ENCODE measurements around the gene RAB20. TPM values are rescaled to one million over a fixed set of nuclear protein-coding genes. Genes with fewer than 3 reads are reported as not detected.

RAB20 gene
- total RNA-seq, 1 donor from 2014 or later: 51.3 TPM

- Histone ChIP-seq H3K27me3 (ENCODE audit: low read depth) (no peaks in the 10 kb centered on the region), H3K4me3 (no peak overlapping the region), H3K4me1 (peaks cover 37% of the 10 kb centered on the region), H3K9me3 (no peaks in the 10 kb centered on the region), H3K27ac (no peak overlapping the region), H3K36me3 (peaks cover 7% of the 10 kb centered on the region)
- intact Hi-C loops (cut with DNase I): no loop called here
- no peak for DNase-seq
- ATAC-seq: peak in 1 of 2 donors; percentile 25
- TF ChIP-seq CTCF (IDR thresholded peaks at IDR 0.05): no peak
Measured at GRCh38 chr13:110546378-110546777, 15.1 kb downstream of the RAB20 start.

DNA sequence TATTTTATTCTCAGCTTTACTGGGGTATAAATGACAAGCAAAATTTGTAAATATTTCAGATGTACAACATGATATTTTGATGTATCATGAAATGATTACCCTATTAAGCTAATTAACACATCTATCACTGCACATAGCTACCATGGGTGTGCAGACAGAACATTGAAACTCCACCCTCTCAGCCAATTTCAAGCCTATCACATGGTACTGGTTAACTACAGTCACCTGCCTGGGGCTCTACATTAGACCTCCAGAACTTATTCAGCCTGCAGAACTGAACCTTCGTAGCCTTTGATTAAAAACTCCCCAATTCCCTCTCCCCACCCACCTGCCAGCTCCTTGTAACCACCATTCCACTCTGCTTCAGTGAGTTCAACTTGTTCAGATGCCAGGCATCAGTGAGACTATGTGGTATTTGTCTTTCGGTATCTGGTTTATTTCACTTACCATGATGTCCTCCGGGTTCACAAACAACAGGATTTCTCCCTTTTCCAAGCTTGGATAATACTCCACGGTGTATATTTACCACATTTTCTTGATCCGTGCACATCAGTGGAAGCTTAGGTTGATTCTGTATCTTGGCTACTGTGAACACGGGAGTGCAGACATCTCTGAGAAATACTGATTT, 19.2 kb downstream of the RAB20 start:
- no peaks in the 10 kb centered on the region for H3K9me3 ChIP-seq
- TF ChIP-seq CTCF (IDR thresholded peaks at IDR 0.05): no peak
- no peak overlapping the region for H3K27ac ChIP-seq
- intact Hi-C loops (cut with DNase I): no loop called here
- no peaks in the 10 kb centered on the region for H3K36me3 ChIP-seq
- peaks cover 59% of the 10 kb centered on the region for H3K4me1 ChIP-seq
- no peak for DNase-seq
- no peak overlapping the region for H3K4me3 ChIP-seq
- no peak for ATAC-seq
- no peaks in the 10 kb centered on the region for H3K27me3 ChIP-seq (ENCODE audit: low read depth)

- no peaks in the 10 kb centered on the region for H3K27me3 ChIP-seq (ENCODE audit: low read depth)
- peak overlapping the region; percentile 54 for H3K27ac ChIP-seq
- TF ChIP-seq CTCF (IDR thresholded peaks at IDR 0.05): no peak
- no peaks in the 10 kb centered on the region for H3K36me3 ChIP-seq
- H3K9me3 ChIP-seq: no peaks in the 10 kb centered on the region
- DNase-seq (no peak), ATAC-seq (peak; percentile 46 to 68)
- H3K4me1 ChIP-seq: peaks cover 57% of the 10 kb centered on the region
- no peak overlapping the region for H3K4me3 ChIP-seq
- intact Hi-C loops (cut with DNase I): no loop called here
Measured at GRCh38 chr13:110541526-110541920, 20.0 kb downstream of the RAB20 start.

DNA sequence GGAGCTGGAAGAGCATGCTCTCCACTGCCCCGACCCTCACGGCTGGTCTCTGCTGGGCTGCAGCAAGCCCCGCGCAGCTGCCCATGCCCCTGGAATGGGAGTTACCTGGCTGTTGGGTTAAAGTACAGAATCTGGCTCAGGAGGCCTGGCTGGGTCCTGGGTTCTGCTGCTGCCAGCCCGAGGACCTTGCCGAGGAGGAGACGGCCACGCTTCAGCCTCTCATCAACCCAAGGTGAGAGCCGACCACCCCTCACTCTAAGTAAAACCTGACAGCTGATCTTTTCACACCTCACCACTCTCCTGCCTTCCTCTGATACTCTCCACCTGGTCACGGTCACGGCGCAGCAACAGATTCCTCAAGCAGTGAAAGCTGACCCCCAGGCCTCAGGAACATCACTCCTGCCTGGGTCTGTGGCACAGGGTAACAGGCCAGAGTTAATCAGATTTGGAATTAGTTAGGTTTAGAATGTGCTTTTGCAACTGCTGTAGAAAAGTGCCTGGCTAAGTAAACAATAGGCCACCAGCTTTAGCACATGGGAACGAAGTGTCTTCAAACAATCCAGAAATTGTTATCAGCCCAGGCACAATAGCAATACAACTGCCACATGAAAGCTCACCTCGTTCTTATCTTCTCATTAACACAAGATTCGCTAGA, 20.5 kb downstream of the RAB20 start:
- no peak overlapping the region for H3K4me3 ChIP-seq
- no peaks in the 10 kb centered on the region for H3K9me3 ChIP-seq
- intact Hi-C loops (cut with DNase I): no loop called here
- H3K27me3 ChIP-seq (ENCODE audit: low read depth): no peaks in the 10 kb centered on the region
- no peak for TF ChIP-seq CTCF (IDR thresholded peaks at IDR 0.05)
- DNase-seq: no peak
- H3K27ac ChIP-seq: peak overlapping the region; percentile 54
- peaks cover 3% of the 10 kb centered on the region for H3K36me3 ChIP-seq
- peaks cover 56% of the 10 kb centered on the region for H3K4me1 ChIP-seq
- peak; percentile 23 to 80 for ATAC-seq

DNA sequence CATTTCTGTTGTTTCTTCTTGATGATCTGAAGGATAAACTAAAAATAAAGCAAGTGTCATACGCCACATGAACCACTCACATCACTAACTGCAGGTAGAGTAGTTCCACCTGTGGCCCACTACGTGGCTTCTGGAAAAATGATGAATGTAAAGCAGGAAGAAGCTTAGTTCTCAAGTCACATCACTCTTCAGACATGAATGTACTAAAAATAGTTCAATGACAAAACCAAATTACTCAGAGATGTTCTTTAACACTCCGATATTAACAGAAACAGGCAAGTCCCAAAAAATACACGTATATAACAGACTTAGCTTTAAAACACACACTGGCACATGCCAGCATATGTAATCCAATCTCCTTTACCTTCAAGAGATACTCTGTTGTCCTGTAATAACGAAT, 21.6 kb downstream of the RAB20 start:
- Histone ChIP-seq H3K36me3 (peaks cover 5% of the 10 kb centered on the region), H3K4me3 (no peak overlapping the region), H3K27ac (peak overlapping the region; percentile 2), H3K27me3 (ENCODE audit: low read depth) (no peaks in the 10 kb centered on the region), H3K4me1 (peaks cover 59% of the 10 kb centered on the region), H3K9me3 (no peaks in the 10 kb centered on the region)
- intact Hi-C loops (cut with DNase I): no loop called here
- DNase-seq: no peak
- TF ChIP-seq CTCF (IDR thresholded peaks at IDR 0.05): no peak
- no peak for ATAC-seq
